ENCODE measurements around the gene NUP88.

DNA sequence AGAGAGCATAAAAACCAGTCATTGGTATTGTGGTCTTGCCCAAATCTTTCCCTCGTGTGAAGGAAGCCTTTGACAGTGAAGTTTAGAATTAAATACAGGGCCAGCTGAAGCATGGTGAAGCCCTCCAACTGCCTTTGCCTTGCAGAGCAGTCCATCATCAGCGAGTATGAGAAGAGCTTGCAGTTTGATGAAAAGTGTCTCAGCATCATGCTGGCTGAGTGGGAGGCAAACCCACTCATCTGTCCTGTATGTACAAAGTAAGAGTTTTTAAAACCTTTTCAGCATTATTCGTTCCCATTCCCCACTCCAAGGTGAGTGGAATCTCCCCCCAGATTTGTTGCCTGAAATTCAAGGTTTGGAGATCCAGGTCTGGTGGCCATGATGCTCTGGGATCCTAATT is 6.4 kb upstream of the NUP88 start:
- no peak for TF ChIP-seq POLR2A (IDR thresholded peaks at IDR 0.05)
- no peak for TF ChIP-seq CTCF (IDR thresholded peaks at IDR 0.05)

All from Peyer's patch (tissue), 4 donors.